Vagina (tissue), 2 donors: ENCODE measurements around the gene IFI35. TPM values are rescaled to one million over a fixed set of nuclear protein-coding genes. Genes with fewer than 3 reads are reported as not detected.

ENCODE experiments used
- DNase-seq, 2 donors: peaks; one replicate each; pipeline ENCODE4 v3.0.0-alpha.2; 2017; ENCODE audit errors: extremely low spot score in 2 of 2
- H3K27ac ChIP-seq: fragments of 200-600 bp; sonication (generic); one replicate; pipeline ENCODE4 v1.5.1; 2019
- H3K27me3 ChIP-seq: fragments of 200-600 bp; sonication (generic); one replicate; pipeline ENCODE4 v1.5.1; 2019
- H3K36me3 ChIP-seq, 2 donors: fragments of 200-600 bp; sonication (generic); one replicate each; pipeline ENCODE4 v1.5.1; 2017 to 2019
- H3K4me1 ChIP-seq: fragments of 200-600 bp; sonication (generic); one replicate; pipeline ENCODE4 v1.5.1; 2019
- H3K4me3 ChIP-seq, 2 donors: fragments of 200-600 bp; sonication (generic); 1 replicate in 1 of 2; 2 replicates in 1 of 2; pipeline ENCODE4 v1.5.1; 2016 to 2019
- H3K9me3 ChIP-seq: fragments of 200-600 bp; sonication (generic); one replicate; pipeline ENCODE4 v1.5.1; 2019
- POLR2A ChIP-seq, 2 donors: fragments of 450-650 bp; IDR thresholded peaks; one replicate each; pipeline ENCODE4 v1.6.1; 2017; ENCODE audit warnings: antibody characterized with exemption in 2 of 2, mild to moderate bottlenecking in 2 of 2, moderate library complexity in 2 of 2
- POLR2AphosphoS5 ChIP-seq, 2 donors: sonication (generic); formaldehyde crosslinking; IDR thresholded peaks; one replicate each; pipeline ENCODE4 v1.9.0; 2017; ENCODE audit warnings: antibody characterized with exemption in 2 of 2, mild to moderate bottlenecking in 2 of 2, low read depth in 1 of 2; ENCODE audit not compliant: insufficient read depth in 1 of 2
- intact Hi-C: fragments of 100-400 bp; cut with DNase I; formaldehyde crosslinking; loops from one replicate; pipeline ENCODE4 v1.15.1; 2023
- total RNA-seq: library from RNA; depleted of rRNA; stranded (reverse); fragments of >200 nt; gene quantifications from one replicate; pipeline ENCODE4 v1.2.3, GENCODE V29; 2016
- TF ChIP-seq, protein P1 (sequence below), 3 experiments: fragments of 450-650 bp in 2 of 3; fragments of 200-600 bp in 1 of 3; sonication (generic) in 1 of 3; IDR thresholded peaks; one replicate each; pipeline ENCODE4 v1.5.1; 2017 to 2019; ENCODE audit warnings: antibody characterized with exemption in 3 of 3, mild to moderate bottlenecking in 2 of 3, moderate library complexity in 2 of 3

Gene IFI35
- total RNA-seq, 1 donor from 2014 or later, result 15.2 TPM

- H3K36me3 ChIP-seq, result no peaks in the 10 kb centered on the region
- no peak overlapping the region for H3K4me3 ChIP-seq
- H3K9me3 ChIP-seq, result no peaks in the 10 kb centered on the region
- intact Hi-C loops, result no loop called here
- H3K27me3 ChIP-seq, result no peaks in the 10 kb centered on the region
- no peak overlapping the region for H3K27ac ChIP-seq
- no peak for DNase-seq
- peaks cover 7% of the 10 kb centered on the region for H3K4me1 ChIP-seq
- TF ChIP-seq POLR2A (IDR thresholded peaks at IDR 0.05), result no peak
- TF ChIP-seq, protein P1, sequence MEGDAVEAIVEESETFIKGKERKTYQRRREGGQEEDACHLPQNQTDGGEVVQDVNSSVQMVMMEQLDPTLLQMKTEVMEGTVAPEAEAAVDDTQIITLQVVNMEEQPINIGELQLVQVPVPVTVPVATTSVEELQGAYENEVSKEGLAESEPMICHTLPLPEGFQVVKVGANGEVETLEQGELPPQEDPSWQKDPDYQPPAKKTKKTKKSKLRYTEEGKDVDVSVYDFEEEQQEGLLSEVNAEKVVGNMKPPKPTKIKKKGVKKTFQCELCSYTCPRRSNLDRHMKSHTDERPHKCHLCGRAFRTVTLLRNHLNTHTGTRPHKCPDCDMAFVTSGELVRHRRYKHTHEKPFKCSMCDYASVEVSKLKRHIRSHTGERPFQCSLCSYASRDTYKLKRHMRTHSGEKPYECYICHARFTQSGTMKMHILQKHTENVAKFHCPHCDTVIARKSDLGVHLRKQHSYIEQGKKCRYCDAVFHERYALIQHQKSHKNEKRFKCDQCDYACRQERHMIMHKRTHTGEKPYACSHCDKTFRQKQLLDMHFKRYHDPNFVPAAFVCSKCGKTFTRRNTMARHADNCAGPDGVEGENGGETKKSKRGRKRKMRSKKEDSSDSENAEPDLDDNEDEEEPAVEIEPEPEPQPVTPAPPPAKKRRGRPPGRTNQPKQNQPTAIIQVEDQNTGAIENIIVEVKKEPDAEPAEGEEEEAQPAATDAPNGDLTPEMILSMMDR (IDR thresholded peaks at IDR 0.05), result no peak
These were observed 25.1 kb downstream of the IFI35 start for GRCh38 chr17:43031666-43032065.

- no peaks in the 10 kb centered on the region for H3K36me3 ChIP-seq
- intact Hi-C loops, result no loop called here
- DNase-seq, result no peak
- TF ChIP-seq POLR2A (IDR thresholded peaks at IDR 0.05) (no peak), POLR2AphosphoS5 (IDR thresholded peaks at IDR 0.05; ENCODE audit: insufficient read depth in 1 of 2, low read depth in 1 of 2) (no peak)
- TF ChIP-seq, protein P1 (IDR thresholded peaks at IDR 0.05), result no peak
- no peaks in the 10 kb centered on the region for H3K9me3 ChIP-seq
- no peak overlapping the region for H3K27ac ChIP-seq
- no peak overlapping the region for H3K4me3 ChIP-seq
- H3K4me1 ChIP-seq, result no peaks in the 10 kb centered on the region
- no peaks in the 10 kb centered on the region for H3K27me3 ChIP-seq
These were observed 27.6 kb downstream of the IFI35 start for GRCh38 chr17:43033948-43034881.

DNA sequence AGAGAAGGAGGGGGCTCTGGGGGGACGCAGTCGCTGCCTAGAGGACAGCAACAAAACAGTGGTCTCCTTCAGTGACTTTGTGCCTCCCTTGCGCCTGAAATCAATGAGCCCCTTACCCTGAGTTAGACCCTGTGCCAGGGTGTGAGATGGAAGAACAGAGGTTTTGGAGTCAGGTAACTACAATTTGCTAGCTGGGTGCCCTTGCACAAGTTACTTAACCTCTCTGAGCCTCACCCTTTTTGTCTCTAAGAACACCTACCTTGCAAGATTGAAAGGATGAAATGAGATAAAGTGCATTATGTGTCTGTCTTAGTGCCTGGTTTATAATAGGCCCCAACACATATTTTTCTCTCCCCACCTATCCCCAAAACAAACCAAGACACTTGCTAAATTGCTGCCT lies 28.3 kb downstream of the IFI35 start:
- no peak for TF ChIP-seq POLR2AphosphoS5 (IDR thresholded peaks at IDR 0.05; ENCODE audit: insufficient read depth in 1 of 2, low read depth in 1 of 2)
- Histone ChIP-seq H3K4me3 (no peak overlapping the region), H3K27ac (no peak overlapping the region), H3K9me3 (no peaks in the 10 kb centered on the region), H3K36me3 (no peaks in the 10 kb centered on the region), H3K27me3 (no peaks in the 10 kb centered on the region), H3K4me1 (no peaks in the 10 kb centered on the region)
- DNase-seq, result no peak
- intact Hi-C loops, result no loop called here

DNA sequence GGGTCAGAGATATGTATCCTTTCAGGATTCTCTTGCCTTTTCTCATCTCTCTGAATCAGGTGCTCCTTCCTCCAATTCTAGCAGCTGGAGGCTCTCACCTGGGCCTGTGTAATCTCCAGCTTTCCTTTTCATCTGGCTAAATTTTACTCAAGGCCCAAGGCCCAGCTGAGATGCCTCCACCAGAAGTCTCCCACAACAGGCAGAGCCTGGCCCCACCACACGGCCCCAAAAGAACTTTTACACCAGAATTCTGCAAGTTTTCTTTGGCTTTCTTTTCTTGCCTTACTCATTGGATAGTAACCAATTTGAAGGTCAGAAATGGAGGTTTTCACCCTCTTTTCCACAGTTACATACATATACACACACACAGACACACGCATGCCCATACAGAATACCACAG lies 33.1 kb downstream of the IFI35 start:
- intact Hi-C loops, result no loop called here
- no peaks in the 10 kb centered on the region for H3K4me1 ChIP-seq
- no peaks in the 10 kb centered on the region for H3K9me3 ChIP-seq
- no peak for DNase-seq
- TF ChIP-seq, protein P1 (IDR thresholded peaks at IDR 0.05), result no peak
- TF ChIP-seq POLR2AphosphoS5 (IDR thresholded peaks at IDR 0.05; ENCODE audit: insufficient read depth in 1 of 2, low read depth in 1 of 2), result no peak
- no peak for TF ChIP-seq POLR2A (IDR thresholded peaks at IDR 0.05)
- H3K36me3 ChIP-seq, result no peaks in the 10 kb centered on the region
- no peak overlapping the region for H3K27ac ChIP-seq
- H3K4me3 ChIP-seq, result no peak overlapping the region
- H3K27me3 ChIP-seq, result no peaks in the 10 kb centered on the region

DNA sequence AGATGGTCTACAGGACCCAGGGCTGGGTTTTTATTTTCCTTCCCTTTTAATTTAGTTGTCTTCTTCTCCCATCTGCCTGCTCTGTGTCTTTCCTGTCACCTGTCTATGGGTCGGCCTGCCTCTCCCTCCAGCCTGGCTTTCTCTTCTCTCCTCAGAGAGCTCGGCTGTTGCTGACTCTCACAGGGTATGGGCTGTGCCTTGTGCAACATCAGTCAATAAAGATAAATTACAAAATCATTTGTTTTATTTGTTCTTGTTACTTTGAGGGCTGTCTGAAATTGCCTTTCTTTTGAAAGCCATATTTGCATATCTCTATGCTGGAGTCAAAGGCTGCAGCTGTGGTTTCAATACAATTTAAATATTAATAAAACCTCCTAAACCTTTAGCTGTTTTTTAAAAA lies 34.1 kb downstream of the IFI35 start:
- intact Hi-C loops, result no loop called here
- Histone ChIP-seq H3K36me3 (no peaks in the 10 kb centered on the region), H3K27ac (no peak overlapping the region), H3K27me3 (no peaks in the 10 kb centered on the region), H3K4me1 (no peaks in the 10 kb centered on the region), H3K9me3 (no peaks in the 10 kb centered on the region), H3K4me3 (no peak overlapping the region)
- DNase-seq, result no peak
- no peak for TF ChIP-seq POLR2A (IDR thresholded peaks at IDR 0.05)
- no peak for TF ChIP-seq POLR2AphosphoS5 (IDR thresholded peaks at IDR 0.05; ENCODE audit: insufficient read depth in 1 of 2, low read depth in 1 of 2)
- TF ChIP-seq, protein P1 (IDR thresholded peaks at IDR 0.05), result no peak
